Brain pericyte (primary cell): ENCODE measurements around the gene CELF4.

Source experiments
- DNase-seq: peaks from one replicate; pipeline ENCODE4 v3.0.0-alpha.2; 2012; ENCODE audit warnings: low read depth, low spot score

CELF4 gene

GRCh38 chr18:37495354-37495753, 70.2 kb downstream of the CELF4 start:
- DNase-seq, result no peak

DNA sequence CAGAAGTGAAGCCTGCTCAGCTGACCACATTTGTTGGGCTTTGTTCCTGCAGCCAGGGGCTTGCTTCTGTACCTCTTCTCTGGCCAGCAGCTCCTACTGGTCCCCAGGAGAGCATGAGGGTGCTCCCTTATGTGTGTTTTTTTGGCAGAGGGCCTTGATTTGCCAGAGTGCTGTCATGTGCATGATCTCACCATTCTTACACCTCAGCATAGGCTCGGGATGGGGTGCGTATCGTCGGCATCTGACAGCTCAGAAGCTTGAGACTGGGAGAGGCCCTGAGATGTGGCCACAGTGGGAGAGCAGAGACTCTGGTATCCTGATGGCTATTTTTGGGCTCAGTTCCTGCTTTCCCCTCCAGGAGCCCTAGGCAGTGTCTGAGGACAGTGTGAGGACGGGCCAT, 71.2 kb downstream of the CELF4 start:
- no peak for DNase-seq

- no peak for DNase-seq
These were observed 72.2 kb downstream of the CELF4 start for GRCh38 chr18:37493352-37493935.

GRCh38 chr18:37492952-37493351, 72.6 kb downstream of the CELF4 start:
- DNase-seq, result no peak

DNA sequence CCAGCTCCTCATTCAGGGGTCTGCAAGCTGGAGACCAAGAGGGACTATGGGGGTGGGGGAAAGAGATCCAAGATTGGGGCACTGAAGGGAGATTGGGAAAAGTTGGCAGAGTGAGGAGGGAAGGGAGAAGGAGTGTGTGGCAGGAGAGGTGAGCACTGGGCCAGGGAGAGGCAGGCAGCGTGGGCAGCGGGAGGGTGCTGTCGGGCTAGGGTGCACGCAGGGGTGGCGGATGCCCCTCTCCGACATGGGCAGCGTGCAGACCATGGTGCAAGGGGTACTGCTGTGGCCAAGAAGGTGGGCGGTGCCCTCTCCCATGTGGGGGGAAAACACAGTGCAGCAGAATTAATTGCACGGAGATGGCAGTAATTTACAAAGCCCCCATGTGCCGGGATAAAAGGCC, 74.1 kb downstream of the CELF4 start:
- DNase-seq, result no peak

DNA sequence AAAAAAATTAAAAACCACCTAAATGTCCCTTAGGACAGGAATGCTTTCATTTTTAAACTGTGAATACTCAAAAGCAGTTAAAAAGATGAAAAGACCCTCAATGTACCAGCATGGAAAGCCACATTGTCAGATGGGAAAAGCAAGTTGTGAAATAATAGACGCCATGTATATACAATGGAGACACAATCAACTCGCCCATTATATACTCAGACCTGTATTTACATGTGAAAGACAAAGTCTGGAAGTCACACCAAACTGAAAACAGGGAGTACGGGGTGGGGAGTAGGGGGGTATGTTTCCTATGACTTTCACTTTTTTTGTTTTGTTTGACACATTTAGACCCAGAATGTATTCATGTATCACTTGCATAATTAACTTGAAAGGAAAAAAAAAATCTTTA, 75.6 kb downstream of the CELF4 start:
- no peak for DNase-seq

GRCh38 chr18:37489011-37489410, 76.6 kb downstream of the CELF4 start:
- no peak for DNase-seq

DNA sequence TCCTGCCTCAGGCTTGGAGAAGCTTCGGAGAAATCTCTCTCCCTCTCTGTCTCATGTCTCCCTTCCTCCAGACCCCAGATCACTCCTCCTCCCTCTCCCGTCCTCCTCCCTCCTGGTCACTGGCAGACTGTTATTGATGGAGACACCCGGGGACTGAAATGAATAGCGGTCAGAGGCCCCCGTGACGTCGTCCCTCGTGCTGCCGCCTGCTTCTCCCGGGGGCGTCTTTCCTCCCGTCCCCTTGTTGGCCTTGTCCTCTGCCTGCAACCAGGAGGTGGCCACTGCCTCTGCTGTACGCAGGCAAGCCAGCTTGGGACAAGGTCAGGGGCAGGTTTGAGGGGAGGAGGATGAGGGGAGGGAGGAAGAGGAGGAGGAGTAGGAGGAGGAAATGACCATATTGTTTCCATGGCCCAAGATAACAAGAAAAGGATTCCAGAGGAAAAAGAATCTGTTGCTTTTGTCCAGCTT, 78.2 kb downstream of the CELF4 start:
- DNase-seq, result no peak

DNA sequence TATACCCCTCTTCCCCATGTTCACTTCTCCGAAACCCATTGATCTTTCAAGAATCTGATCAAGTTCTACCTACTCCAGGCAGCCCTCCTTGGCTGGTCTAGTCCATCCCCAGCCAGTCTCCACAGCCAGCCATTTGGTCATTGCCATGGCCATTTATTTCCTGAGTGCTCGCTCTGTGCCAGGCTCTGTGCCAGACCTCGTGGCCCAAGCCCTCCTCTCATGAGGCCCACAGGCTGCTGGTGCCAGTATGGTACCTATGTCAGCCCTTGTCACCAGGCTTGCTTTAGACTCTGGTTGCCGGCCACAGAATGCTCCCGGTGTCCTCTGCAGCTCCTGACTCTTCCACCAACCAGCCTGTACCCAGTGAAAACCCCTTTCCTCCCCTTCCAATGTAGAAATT, 78.8 kb downstream of the CELF4 start:
- DNase-seq, result no peak

DNA sequence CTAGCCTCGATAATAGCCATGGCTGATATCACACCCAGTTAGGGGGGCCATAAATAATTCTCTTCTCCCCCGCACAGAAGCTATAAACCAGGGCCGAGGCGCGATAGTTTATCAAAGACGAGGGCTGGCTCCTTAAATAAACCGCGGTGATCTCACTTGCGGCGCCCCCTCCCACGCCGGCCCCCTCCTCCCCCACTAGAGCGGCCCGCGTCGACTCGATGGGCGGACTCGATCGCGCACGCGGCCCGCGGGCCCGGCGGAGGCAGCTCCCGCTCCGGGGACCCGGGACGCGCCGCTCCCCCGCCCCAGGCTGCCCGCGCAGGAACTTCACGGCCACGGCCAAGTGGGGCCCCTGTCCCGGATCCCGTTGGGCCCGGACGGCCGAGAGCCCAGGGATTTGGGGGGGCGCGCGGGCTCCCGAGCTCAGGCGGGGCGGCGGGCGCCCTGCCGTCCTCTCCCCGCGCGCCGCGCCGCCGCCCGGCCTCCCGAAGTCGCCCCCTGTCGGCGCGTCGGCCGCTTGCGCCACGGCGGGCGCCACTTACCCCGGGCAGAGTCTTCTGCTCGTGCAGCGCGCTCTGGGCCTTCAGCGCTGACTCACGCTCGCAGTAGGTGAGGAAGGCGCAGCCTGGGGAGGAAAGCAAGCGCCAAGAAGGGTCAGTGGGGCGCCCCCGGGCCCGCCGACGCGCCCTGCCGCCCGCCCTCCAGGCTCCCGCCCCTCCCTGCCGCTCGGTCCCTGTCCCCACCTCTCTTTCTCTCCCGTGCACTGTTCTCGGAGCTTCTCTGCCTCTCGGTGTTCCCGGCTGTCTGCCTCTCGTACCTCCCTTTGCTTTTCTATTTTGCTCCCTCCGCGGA, 80.4 kb downstream of the CELF4 start:
- DNase-seq, result no peak

GRCh38 chr18:37483984-37484819, 81.4 kb downstream of the CELF4 start:
- DNase-seq, result no peak

GRCh38 chr18:37483221-37483971, 82.2 kb downstream of the CELF4 start:
- DNase-seq, result no peak

GRCh38 chr18:37482433-37482832, 83.2 kb downstream of the CELF4 start:
- DNase-seq, result no peak

- no peak for DNase-seq
These were observed 83.6 kb downstream of the CELF4 start for GRCh38 chr18:37482002-37482401.

GRCh38 chr18:37481491-37481890, 84.1 kb downstream of the CELF4 start:
- no peak for DNase-seq

GRCh38 chr18:37481072-37481471, 84.5 kb downstream of the CELF4 start:
- no peak for DNase-seq

DNA sequence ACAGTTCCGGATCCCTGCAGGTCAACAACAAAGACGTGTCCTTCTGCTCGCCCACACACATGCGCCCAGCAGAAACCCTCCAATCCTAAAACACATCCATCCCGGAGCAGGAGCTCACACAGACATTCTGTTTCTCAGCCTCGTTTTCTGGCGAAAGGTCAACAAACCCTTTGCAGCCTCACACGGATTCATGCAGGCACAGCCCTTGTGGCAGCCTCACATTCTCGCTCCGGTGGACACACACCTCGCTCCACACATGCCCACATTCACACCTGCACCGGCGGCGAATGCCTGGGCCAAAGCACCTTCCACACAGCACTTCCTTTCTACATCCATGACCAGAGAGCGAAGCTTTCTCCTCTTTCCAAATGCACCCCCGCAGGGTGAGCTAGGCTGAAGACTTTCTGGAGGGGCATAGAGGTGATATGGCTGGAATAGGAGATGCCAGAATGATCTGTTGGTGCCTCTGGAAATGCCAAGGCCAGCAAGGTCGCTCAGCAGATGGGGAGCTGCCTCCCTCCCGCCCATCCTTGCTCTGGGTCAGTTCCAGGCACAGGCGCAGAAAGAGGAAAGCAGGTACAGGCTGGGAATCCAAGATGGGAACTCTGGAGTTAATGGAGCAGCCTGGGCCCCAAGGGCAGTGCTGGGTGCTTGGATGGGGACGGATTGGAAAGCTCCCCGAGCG, 88.8 kb downstream of the CELF4 start:
- no peak for DNase-seq

DNA sequence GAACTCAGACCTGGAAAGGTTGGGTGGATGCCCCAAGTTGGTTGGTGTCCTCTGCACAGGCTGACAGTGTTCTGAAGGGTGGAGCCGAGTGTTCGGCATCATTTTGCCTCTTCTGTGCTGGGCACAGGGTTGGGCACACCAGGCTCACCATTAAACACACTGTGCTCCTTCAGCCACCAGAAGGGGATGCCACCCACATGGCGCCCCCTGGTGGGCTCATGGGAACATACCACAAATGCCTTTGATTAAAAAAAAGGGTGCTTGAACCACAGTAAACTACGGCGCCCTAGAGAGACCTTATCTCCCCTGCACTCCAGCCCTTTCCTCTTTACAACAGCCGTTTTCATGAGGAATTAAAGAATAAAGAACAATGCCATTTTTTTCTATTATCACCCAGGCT, 89.4 kb downstream of the CELF4 start:
- no peak for DNase-seq

DNA sequence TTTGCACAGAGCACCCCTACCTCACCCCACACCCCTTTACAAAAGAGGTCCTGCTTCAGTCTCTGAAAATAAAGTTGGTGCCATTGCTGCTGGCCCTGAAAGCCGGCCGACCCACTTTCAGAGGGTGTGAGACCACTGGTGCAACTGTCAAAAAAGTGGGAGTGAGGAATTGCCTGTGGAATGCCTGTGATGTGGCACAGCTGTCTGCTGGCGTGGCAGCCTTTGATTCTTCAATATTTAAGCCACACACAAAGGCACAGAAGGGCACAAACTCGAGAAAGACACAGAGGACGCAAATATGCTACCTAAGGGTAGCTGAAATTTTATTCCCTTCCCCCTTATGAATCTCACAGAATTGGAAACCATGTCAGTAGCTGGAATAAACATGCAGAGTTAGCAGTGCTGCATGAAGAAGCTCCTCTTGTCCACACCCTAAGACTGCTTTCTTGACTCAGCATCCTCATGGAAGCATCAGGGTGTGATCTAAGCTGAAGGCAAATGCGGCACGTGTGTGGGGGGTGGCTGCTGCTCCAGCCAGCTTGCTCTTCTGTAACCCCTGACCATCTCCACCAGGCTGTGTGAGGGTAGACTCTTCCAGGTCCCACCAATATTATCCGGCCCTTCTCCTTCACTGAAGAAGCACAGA, 92.3 kb downstream of the CELF4 start:
- no peak for DNase-seq

DNA sequence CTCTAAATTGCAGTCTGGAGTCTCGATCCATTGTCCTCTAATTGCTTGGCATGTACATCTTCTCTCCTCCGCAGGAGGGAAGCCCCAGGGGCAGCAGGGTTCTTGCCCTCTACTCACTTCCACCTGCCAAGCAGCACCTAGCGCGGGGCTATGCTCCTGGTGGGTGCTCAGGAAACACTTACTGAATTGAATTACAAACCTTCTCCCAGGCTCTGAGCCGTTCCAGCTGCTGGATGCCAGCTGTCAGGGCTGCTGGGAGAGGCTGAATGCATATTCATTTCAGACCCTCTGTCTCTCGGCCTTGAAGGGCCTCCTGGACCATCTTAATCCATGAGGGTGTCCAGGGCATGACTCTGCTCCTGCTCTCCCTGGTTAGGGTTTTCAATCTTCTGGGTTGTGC, 94.0 kb downstream of the CELF4 start:
- no peak for DNase-seq

DNA sequence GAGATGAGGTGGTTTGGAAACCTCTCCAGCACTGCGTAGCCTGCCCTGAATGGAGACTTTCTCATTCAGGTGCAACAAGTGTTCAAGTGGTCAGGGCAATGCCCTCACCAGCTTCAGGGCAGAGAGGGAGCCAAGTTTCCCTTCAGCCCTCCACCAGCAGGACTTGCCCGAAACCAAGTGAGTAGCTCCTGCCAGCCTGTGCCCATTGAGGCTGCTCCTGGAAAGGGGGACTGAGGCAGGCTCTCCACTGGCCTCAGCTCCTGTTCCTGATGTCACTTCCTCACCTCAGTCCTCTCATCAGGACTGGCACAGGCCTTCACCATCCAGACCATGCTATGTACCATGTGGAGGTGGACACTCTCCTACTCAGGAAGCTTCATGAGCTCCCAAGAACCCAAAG, 94.6 kb downstream of the CELF4 start:
- no peak for DNase-seq
